ENCODE data around the gene C20orf173.
"Not testable (repeated sequence)": the region's sequence is repeated elsewhere in the genome, so short reads cannot be mapped to it uniquely, and the experiment has no call there.

The C20orf173 gene

GRCh38 chr20:35547329-35547728 is 17.9 kb upstream of the C20orf173 start:
- Histone ChIP-seq H3K79me2 (ENCODE audit: insufficient read depth, low read length) (peaks cover 10% of the 10 kb centered on the region), H3K4me1 (ENCODE audit: insufficient read depth, low read length) (peaks cover 10% of the 10 kb centered on the region), H3K9me3 (ENCODE audit: insufficient read depth, low read length, severe bottlenecking) (no peaks in the 10 kb centered on the region), H3K27ac (ENCODE audit: low read length) (no peak overlapping the region), H3K4me3 (ENCODE audit: low read depth in 1 of 2, low read length in 2 of 2) (no peak overlapping the region), H3K27me3 (ENCODE audit: insufficient read depth, low read length, poor library complexity) (no peaks in the 10 kb centered on the region), H4K20me1 (ENCODE audit: insufficient read depth, low read length) (no peaks in the 10 kb centered on the region), H2AFZ (ENCODE audit: low read depth, low read length) (no peak overlapping the region), H3K4me2 (ENCODE audit: insufficient read depth, low read length) (no peak overlapping the region), H3K36me3 (ENCODE audit: insufficient read depth, low read length) (peaks cover 81% of the 10 kb centered on the region), H3K9ac (ENCODE audit: low read depth, low read length) (no peak overlapping the region)
- 0 out of 3 replicates have a peak, but pooled peaks have one; percentile 28 for ATAC-seq (ENCODE audit: insufficient read depth, low read depth)
- TF ChIP-seq CTCF (IDR thresholded peaks at IDR 0.05; ENCODE audit: borderline replicate concordance, extremely low read depth, low read length, poor library complexity, severe bottlenecking) (no peak), EZH2 (IDR thresholded peaks at IDR 0.05; ENCODE audit: borderline replicate concordance, low read depth, low read length, severe bottlenecking) (no peak)
- DNase-seq, result no peak

GRCh38 chr20:35546127-35546526 is 16.7 kb upstream of the C20orf173 start:
- Histone ChIP-seq H3K27ac (ENCODE audit: low read length) (no peak overlapping the region), H3K36me3 (ENCODE audit: insufficient read depth, low read length) (peaks cover 70% of the 10 kb centered on the region), H3K9me3 (ENCODE audit: insufficient read depth, low read length, severe bottlenecking) (no peaks in the 10 kb centered on the region), H3K27me3 (ENCODE audit: insufficient read depth, low read length, poor library complexity) (no peaks in the 10 kb centered on the region), H3K4me3 (ENCODE audit: low read depth in 1 of 2, low read length in 2 of 2) (no peak overlapping the region), H4K20me1 (ENCODE audit: insufficient read depth, low read length) (no peaks in the 10 kb centered on the region), H3K4me1 (ENCODE audit: insufficient read depth, low read length) (peaks cover 20% of the 10 kb centered on the region), H2AFZ (ENCODE audit: low read depth, low read length) (no peak overlapping the region), H3K79me2 (ENCODE audit: insufficient read depth, low read length) (peaks cover 13% of the 10 kb centered on the region), H3K9ac (ENCODE audit: low read depth, low read length) (no peak overlapping the region), H3K4me2 (ENCODE audit: insufficient read depth, low read length) (no peak overlapping the region)
- no peak for TF ChIP-seq EZH2 (IDR thresholded peaks at IDR 0.05; ENCODE audit: borderline replicate concordance, low read depth, low read length, severe bottlenecking)
- TF ChIP-seq CTCF (IDR thresholded peaks at IDR 0.05; ENCODE audit: borderline replicate concordance, extremely low read depth, low read length, poor library complexity, severe bottlenecking), result no peak
- ATAC-seq (ENCODE audit: insufficient read depth, low read depth) (no peak), DNase-seq (no peak)

- H4K20me1 ChIP-seq (ENCODE audit: insufficient read depth, low read length); ATAC-seq (ENCODE audit: insufficient read depth, low read depth); H2AFZ ChIP-seq (ENCODE audit: low read depth, low read length); H3K4me3 ChIP-seq (ENCODE audit: low read depth in 1 of 2, low read length in 2 of 2); H3K27me3 ChIP-seq (ENCODE audit: insufficient read depth, low read length, poor library complexity); H3K27ac ChIP-seq (ENCODE audit: low read length); H3K4me2 ChIP-seq (ENCODE audit: insufficient read depth, low read length); H3K9ac ChIP-seq (ENCODE audit: low read depth, low read length); DNase-seq; H3K9me3 ChIP-seq (ENCODE audit: insufficient read depth, low read length, severe bottlenecking): not testable (repeated sequence)
- H3K36me3 ChIP-seq (ENCODE audit: insufficient read depth, low read length), result peaks cover 61% of the 10 kb centered on the region
- H3K79me2 ChIP-seq (ENCODE audit: insufficient read depth, low read length), result peaks cover 13% of the 10 kb centered on the region
- H3K4me1 ChIP-seq (ENCODE audit: insufficient read depth, low read length), result peaks cover 21% of the 10 kb centered on the region
These were observed 15.5 kb upstream of the C20orf173 start for GRCh38 chr20:35544941-35545340.

GRCh38 chr20:35544436-35544835 is 15.0 kb upstream of the C20orf173 start:
- H3K9me3 ChIP-seq (ENCODE audit: insufficient read depth, low read length, severe bottlenecking), result no peaks in the 10 kb centered on the region
- no peak overlapping the region for H3K4me2 ChIP-seq (ENCODE audit: insufficient read depth, low read length)
- ATAC-seq (ENCODE audit: insufficient read depth, low read depth) (no peak), DNase-seq (no peak)
- no peak overlapping the region for H2AFZ ChIP-seq (ENCODE audit: low read depth, low read length)
- peaks cover 58% of the 10 kb centered on the region for H3K36me3 ChIP-seq (ENCODE audit: insufficient read depth, low read length)
- no peak overlapping the region for H3K9ac ChIP-seq (ENCODE audit: low read depth, low read length)
- no peak overlapping the region for H3K27ac ChIP-seq (ENCODE audit: low read length)
- H3K4me1 ChIP-seq (ENCODE audit: insufficient read depth, low read length), result peaks cover 21% of the 10 kb centered on the region
- no peaks in the 10 kb centered on the region for H4K20me1 ChIP-seq (ENCODE audit: insufficient read depth, low read length)
- H3K4me3 ChIP-seq (ENCODE audit: low read depth in 1 of 2, low read length in 2 of 2), result no peak overlapping the region
- H3K79me2 ChIP-seq (ENCODE audit: insufficient read depth, low read length), result peaks cover 13% of the 10 kb centered on the region
- no peaks in the 10 kb centered on the region for H3K27me3 ChIP-seq (ENCODE audit: insufficient read depth, low read length, poor library complexity)
- TF ChIP-seq EZH2 (IDR thresholded peaks at IDR 0.05; ENCODE audit: borderline replicate concordance, low read depth, low read length, severe bottlenecking), result no peak
- TF ChIP-seq CTCF (IDR thresholded peaks at IDR 0.05; ENCODE audit: borderline replicate concordance, extremely low read depth, low read length, poor library complexity, severe bottlenecking), result no peak
